Measurements from ENCODE around the gene ECE1.

DNA sequence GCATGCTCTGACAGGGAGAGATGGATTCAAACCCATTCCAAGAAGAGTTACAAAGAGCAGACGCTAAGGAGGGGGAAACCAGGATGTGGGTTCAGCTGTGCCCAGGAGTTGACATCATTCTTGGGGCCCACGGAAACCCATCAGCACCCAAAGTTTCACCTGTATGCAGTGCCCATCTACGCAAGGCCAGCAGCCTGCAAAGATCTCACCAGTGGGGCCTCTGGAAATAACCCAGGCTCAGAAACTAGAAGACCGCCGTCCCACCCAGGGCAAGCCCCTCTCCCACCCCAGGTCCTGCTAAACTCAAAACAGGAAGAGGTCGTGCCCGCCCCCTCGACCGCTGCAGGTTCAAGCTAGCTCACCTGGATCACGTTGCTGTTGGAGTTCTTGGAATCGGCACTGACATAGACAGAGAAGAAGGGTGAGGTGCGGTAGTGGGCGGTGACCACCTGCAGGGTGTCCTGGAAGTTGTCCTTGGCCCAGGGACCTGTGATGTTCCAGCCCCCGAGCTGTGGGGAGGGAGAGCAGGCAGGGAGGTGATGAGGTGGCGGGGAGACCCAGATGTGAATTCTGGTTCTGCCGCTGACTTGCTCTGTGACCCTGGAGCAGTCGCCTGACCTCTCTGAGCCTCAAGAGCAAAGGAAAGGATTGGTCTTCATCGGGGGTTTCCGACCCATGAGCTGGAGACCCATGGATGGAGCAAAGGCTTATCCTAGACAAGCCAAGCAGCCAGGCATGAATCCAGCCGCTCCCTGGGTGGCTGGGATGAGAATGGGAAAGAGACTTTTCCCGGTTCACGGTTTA, 31.7 kb downstream of the ECE1 start:
- TF ChIP-seq EZH2 (IDR thresholded peaks at IDR 0.05; ENCODE audit: borderline replicate concordance, low read length), result no peak
- TF ChIP-seq, protein P1, sequence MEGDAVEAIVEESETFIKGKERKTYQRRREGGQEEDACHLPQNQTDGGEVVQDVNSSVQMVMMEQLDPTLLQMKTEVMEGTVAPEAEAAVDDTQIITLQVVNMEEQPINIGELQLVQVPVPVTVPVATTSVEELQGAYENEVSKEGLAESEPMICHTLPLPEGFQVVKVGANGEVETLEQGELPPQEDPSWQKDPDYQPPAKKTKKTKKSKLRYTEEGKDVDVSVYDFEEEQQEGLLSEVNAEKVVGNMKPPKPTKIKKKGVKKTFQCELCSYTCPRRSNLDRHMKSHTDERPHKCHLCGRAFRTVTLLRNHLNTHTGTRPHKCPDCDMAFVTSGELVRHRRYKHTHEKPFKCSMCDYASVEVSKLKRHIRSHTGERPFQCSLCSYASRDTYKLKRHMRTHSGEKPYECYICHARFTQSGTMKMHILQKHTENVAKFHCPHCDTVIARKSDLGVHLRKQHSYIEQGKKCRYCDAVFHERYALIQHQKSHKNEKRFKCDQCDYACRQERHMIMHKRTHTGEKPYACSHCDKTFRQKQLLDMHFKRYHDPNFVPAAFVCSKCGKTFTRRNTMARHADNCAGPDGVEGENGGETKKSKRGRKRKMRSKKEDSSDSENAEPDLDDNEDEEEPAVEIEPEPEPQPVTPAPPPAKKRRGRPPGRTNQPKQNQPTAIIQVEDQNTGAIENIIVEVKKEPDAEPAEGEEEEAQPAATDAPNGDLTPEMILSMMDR (conservative IDR thresholded peaks at IDR 0.05 in 1 of 2, IDR thresholded peaks at IDR 0.05 in 1 of 2; ENCODE audit: extremely low read depth in 1 of 2, insufficient read depth in 1 of 2, low read depth in 1 of 2, low read length in 2 of 2), result no peak

Measured in mammary epithelial cell (primary cell).